ENCODE data around the gene TNC. TPM values are rescaled to one million over a fixed set of nuclear protein-coding genes. Genes with fewer than 3 reads are reported as not detected.

Gene TNC
- total and polyA plus RNA-seq, 10 of the 15 experiments (the other 5 are each of a cell fraction or from before 2014, with no cell fraction given): 0.05 to 4.2 (median 0.14) TPM

GRCh38 chr9:115162946-115163345, 45.0 kb upstream of the TNC start:
- Histone ChIP-seq H3K4me1 (ENCODE audit: control insufficient read depth, insufficient read depth, low read length) (no peaks in the 10 kb centered on the region), H2AFZ (ENCODE audit: control insufficient read depth, low read depth, low read length) (no peak overlapping the region), H3K27ac (ENCODE audit: control insufficient read depth, insufficient read depth) (no peak overlapping the region), H3K4me2 (ENCODE audit: control insufficient read depth, insufficient read depth) (no peak overlapping the region), H3K9ac (ENCODE audit: control insufficient read depth, insufficient read depth, low read length) (no peak overlapping the region), H3K27me3 (replicated peaks in 1 of 2; ENCODE audit: control insufficient read depth in 2 of 2, insufficient read depth in 2 of 2, low read length in 1 of 2) (no peaks in the 10 kb centered on the region), H4K20me1 (ENCODE audit: control insufficient read depth, insufficient read depth) (no peaks in the 10 kb centered on the region), H3K79me2 (ENCODE audit: control insufficient read depth, insufficient read depth, low read length) (no peaks in the 10 kb centered on the region), H3K4me3 (no peak overlapping the region), H3K36me3 (ENCODE audit: control insufficient read depth in 2 of 2, insufficient read depth in 2 of 2, low read length in 1 of 2) (no peaks in the 10 kb centered on the region), H3K9me3 (replicated peaks; ENCODE audit: control insufficient read depth, insufficient read depth, low read length) (no peaks in the 10 kb centered on the region)
- FAIRE-seq (no peak), DNase-seq (ENCODE audit: low read depth, low spot score) (no peak), ATAC-seq (no peak)
- POLR2A ChIA-PET: no interaction called here
- CTCF ChIA-PET: no interaction called here
- TF ChIP-seq BHLHE40 (IDR thresholded peaks at IDR 0.05; ENCODE audit: borderline replicate concordance in 1 of 2, low read depth in 2 of 2, low read length in 1 of 2) (no peak), REST (IDR thresholded peaks at IDR 0.05; ENCODE audit: low read depth, low read length) (no peak), RFX5 (IDR thresholded peaks at IDR 0.05; ENCODE audit: low read depth, low read length) (no peak), KDM1A (IDR thresholded peaks at IDR 0.05; ENCODE audit: borderline replicate concordance) (no peak), HDAC2 (IDR thresholded peaks at IDR 0.05) (no peak), STAT1 (conservative IDR thresholded peaks at IDR 0.05) (no peak), MTA2 (IDR thresholded peaks at IDR 0.05; ENCODE audit: low read depth) (no peak), RELA (IDR thresholded peaks at IDR 0.05; ENCODE audit: borderline replicate concordance, partially characterized antibody) (no peak), CREB1 (IDR thresholded peaks at IDR 0.05; ENCODE audit: low read depth) (no peak), ZBED1 (IDR thresholded peaks at IDR 0.05; ENCODE audit: borderline replicate concordance) (no peak)
- 42% methylated on average over 1 of the region's 1 CpG for WGBS (ENCODE audit: insufficient coverage, insufficient replicate concordance, low lambda C conversion rate, missing lambda C conversion rate)
- SMC1A ChIA-PET (ENCODE audit: uncharacterized antibody, unreplicated experiment): no interaction called here
- in situ Hi-C loops (cut with MboI): no loop called here
- RAD21 ChIA-PET (ENCODE audit: unreplicated experiment): no interaction called here
- no TSS peak for BruUV-seq (replicated peaks)
- intact Hi-C loops (cut with micrococcal nuclease; ENCODE audit: unreplicated experiment): no loop called here
